Neutrophil (primary cell): ENCODE measurements around the gene NUP62.

Experiments used
- H3K27ac ChIP-seq: fragments of 200-600 bp; sonication (generic); 2 replicates; pipeline ENCODE4 v1.5.1; 2016; ENCODE audit warnings: mild to moderate bottlenecking, moderate library complexity
- H3K27me3 ChIP-seq: fragments of 200-600 bp; sonication (generic); 2 replicates; pipeline ENCODE4 v1.6.0; 2016; ENCODE audit warnings: mild to moderate bottlenecking
- H3K36me3 ChIP-seq: fragments of 200-600 bp; sonication (generic); 2 replicates; pipeline ENCODE4 v1.5.1; 2017
- H3K4me1 ChIP-seq, 2 experiments: fragments of 200-600 bp in 1 of 2; sonication (generic) in 1 of 2; 1 replicate in 1 of 2; 2 replicates in 1 of 2; pipeline versions ENCODE4 v1.5.1 to v1.6.1; 2013 to 2016; ENCODE audit warnings: low read depth in 1 of 2, low read length in 1 of 2, mild to moderate bottlenecking in 1 of 2, moderate library complexity in 1 of 2; ENCODE audit not compliant: control insufficient read depth in 1 of 2, insufficient read depth in 1 of 2
- H3K4me3 ChIP-seq, 2 experiments: fragments of 200-600 bp in 1 of 2; sonication (generic) in 1 of 2; 1 replicate in 1 of 2; 2 replicates in 1 of 2; pipeline ENCODE4 v1.5.1; 2013 to 2016; ENCODE audit warnings: low read depth in 1 of 2, low read length in 1 of 2, mild to moderate bottlenecking in 1 of 2, moderate library complexity in 1 of 2
- H3K9me3 ChIP-seq: fragments of 200-600 bp; sonication (generic); 2 replicates; pipeline ENCODE4 v1.5.1; 2016
- CTCF ChIP-seq: fragments of 200-600 bp; sonication (generic); IDR thresholded peaks from 2 replicates; pipeline ENCODE4 v1.5.1; 2016; ENCODE audit warnings: antibody characterized with exemption

The NUP62 gene

GRCh38 chr19:49920624-49921363, 8.5 kb downstream of the NUP62 start:
- no peak overlapping the region for H3K4me3 ChIP-seq
- H3K4me1 ChIP-seq, result peaks cover 17 to 18% of the 10 kb centered on the region in 2 experiments
- H3K27ac ChIP-seq, result no peak overlapping the region
- peaks cover 42% of the 10 kb centered on the region for H3K36me3 ChIP-seq
- no peak for TF ChIP-seq CTCF
- no peaks in the 10 kb centered on the region for H3K9me3 ChIP-seq
- H3K27me3 ChIP-seq, result no peaks in the 10 kb centered on the region

- H3K36me3 ChIP-seq, result peaks cover 38% of the 10 kb centered on the region
- H3K27me3 ChIP-seq, result no peaks in the 10 kb centered on the region
- TF ChIP-seq CTCF, result no peak
- peak overlapping the region; percentile 70 for H3K27ac ChIP-seq
- H3K9me3 ChIP-seq, result no peaks in the 10 kb centered on the region
- H3K4me1 ChIP-seq, result peaks cover 17 to 18% of the 10 kb centered on the region in 2 experiments
- H3K4me3 ChIP-seq, result no peak overlapping the region
Measured at GRCh38 chr19:49918089-49918488, 11.2 kb downstream of the NUP62 start.

- TF ChIP-seq CTCF, result no peak
- Histone ChIP-seq H3K27me3 (no peaks in the 10 kb centered on the region), H3K4me3 (no peak overlapping the region), H3K36me3 (peaks cover 36% of the 10 kb centered on the region), H3K4me1 (peaks cover 17 to 18% of the 10 kb centered on the region in 2 experiments), H3K9me3 (no peaks in the 10 kb centered on the region), H3K27ac (peak overlapping the region; percentile 70)
Measured at GRCh38 chr19:49916839-49917733, 12.2 kb downstream of the NUP62 start.

- TF ChIP-seq CTCF, result no peak
- H3K4me1 ChIP-seq, result peaks cover 27 to 29% of the 10 kb centered on the region in 2 experiments
- H3K27me3 ChIP-seq, result no peaks in the 10 kb centered on the region
- peaks cover 20% of the 10 kb centered on the region for H3K36me3 ChIP-seq
- no peak overlapping the region for H3K4me3 ChIP-seq
- no peaks in the 10 kb centered on the region for H3K9me3 ChIP-seq
- no peak overlapping the region for H3K27ac ChIP-seq
Measured at GRCh38 chr19:49915271-49915670, 14.0 kb downstream of the NUP62 start.

- TF ChIP-seq CTCF, result no peak
- Histone ChIP-seq H3K27ac (no peak overlapping the region), H3K4me3 (no peak overlapping the region), H3K36me3 (peaks cover 31% of the 10 kb centered on the region), H3K4me1 (peaks cover 27 to 29% of the 10 kb centered on the region in 2 experiments), H3K9me3 (no peaks in the 10 kb centered on the region), H3K27me3 (no peaks in the 10 kb centered on the region)
Measured at GRCh38 chr19:49913720-49914119, 15.6 kb downstream of the NUP62 start.
